ENCODE data around the gene PPM1H.

DNA sequence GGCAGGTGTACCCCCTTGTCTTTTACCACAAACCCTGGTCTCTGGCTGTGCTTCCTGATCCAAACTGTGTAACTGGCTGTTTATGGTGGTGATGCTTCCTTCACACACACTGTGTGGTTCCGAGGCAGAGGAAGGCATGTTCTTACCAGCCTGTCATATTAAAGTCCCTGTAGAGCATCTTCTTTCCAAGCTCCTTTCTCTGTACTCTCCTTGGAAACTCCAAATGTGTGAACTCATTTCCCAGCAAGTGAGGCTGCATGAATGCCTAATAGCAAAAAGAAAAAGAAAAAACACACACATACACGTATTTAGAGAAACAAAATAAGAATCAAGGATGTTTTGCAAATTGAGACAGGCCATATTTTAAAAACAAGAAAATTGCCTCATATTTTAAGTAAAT is 214.9 kb downstream of the PPM1H start:
- TF ChIP-seq, protein P1, sequence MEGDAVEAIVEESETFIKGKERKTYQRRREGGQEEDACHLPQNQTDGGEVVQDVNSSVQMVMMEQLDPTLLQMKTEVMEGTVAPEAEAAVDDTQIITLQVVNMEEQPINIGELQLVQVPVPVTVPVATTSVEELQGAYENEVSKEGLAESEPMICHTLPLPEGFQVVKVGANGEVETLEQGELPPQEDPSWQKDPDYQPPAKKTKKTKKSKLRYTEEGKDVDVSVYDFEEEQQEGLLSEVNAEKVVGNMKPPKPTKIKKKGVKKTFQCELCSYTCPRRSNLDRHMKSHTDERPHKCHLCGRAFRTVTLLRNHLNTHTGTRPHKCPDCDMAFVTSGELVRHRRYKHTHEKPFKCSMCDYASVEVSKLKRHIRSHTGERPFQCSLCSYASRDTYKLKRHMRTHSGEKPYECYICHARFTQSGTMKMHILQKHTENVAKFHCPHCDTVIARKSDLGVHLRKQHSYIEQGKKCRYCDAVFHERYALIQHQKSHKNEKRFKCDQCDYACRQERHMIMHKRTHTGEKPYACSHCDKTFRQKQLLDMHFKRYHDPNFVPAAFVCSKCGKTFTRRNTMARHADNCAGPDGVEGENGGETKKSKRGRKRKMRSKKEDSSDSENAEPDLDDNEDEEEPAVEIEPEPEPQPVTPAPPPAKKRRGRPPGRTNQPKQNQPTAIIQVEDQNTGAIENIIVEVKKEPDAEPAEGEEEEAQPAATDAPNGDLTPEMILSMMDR (IDR thresholded peaks at IDR 0.05) = no peak
- TF ChIP-seq POLR2AphosphoS5 (IDR thresholded peaks at IDR 0.05) (no peak), EP300 (IDR thresholded peaks at IDR 0.05) (no peak)

All from sigmoid colon (tissue), 4 donors.